HG03469 (cell line): ENCODE results near the gene KCNRG.
"Not testable (repeated sequence)": the region's sequence is repeated elsewhere in the genome, so short reads cannot be mapped to it uniquely, and the experiment has no call there.

Experiments used
- ATAC-seq: cut with Tn5 transposase; IDR thresholded peaks from one replicate; pipeline ENCODE4 v1.9.1; 2021; ENCODE audit warnings: mild to moderate bottlenecking, moderate library complexity, moderate number of reproducible peaks; ENCODE audit not compliant: unreplicated experiment

Gene KCNRG

GRCh38 chr13:50006426-50007135 is 8.7 kb upstream of the KCNRG start:
- ATAC-seq: no peak

- no peak for ATAC-seq
Observed at GRCh38 chr13:50011461-50011860, 3.8 kb upstream of the KCNRG start.

DNA sequence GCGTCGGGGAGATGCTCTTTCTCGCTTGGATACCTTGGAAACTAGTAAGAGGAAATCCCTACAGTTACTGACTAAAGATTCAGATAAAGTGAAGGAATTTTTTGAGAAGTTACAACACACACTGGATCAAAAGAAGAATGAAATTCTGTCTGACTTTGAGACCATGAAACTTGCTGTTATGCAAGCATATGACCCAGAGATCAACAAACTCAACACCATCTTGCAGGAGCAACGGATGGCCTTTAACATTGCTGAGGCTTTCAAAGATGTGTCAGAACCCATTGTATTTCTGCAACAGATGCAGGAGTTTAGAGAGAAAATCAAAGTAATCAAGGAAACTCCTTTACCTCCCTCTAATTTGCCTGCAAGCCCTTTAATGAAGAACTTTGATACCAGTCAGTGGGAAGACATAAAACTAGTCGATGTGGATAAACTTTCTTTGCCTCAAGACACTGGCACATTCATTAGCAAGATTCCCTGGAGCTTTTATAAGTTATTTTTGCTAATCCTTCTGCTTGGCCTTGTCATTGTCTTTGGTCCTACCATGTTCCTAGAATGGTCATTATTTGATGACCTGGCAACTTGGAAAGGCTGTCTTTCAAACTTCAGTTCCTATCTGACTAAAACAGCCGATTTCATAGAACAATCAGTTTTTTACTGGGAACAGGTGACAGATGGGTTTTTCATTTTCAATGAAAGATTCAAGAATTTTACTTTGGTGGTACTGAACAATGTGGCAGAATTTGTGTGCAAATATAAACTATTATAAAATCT is 2.7 kb upstream of the KCNRG start:
- no peak for ATAC-seq

- ATAC-seq: no peak
Observed at GRCh38 chr13:50014386-50014785, 858 bp upstream of the KCNRG start.

- no peak for ATAC-seq
Observed at GRCh38 chr13:50015750-50016149, 506 bp downstream of the KCNRG start.

GRCh38 chr13:50016444-50016843 is 1.2 kb downstream of the KCNRG start:
- ATAC-seq: no peak

GRCh38 chr13:50017819-50018218 is 2.6 kb downstream of the KCNRG start:
- no peak for ATAC-seq

DNA sequence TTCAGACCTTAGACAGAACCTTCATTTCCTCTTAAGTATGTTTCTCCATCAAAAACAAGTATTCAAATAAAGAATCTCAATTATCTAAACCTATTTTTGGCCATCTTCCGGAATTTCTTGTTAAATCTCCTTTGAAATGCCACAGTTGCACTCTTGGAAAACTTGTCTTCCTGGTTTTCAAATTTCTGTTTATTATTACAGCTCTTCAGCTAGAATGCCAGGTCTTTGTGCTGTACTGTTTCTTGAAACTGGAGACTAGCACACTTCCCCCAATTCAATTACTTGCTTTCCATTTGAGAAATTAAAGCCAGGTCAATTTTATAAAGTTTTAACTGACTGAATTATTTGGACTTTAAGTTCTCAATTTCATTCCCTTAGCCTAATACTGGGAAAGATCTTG is 10.2 kb downstream of the KCNRG start:
- ATAC-seq: no peak

DNA sequence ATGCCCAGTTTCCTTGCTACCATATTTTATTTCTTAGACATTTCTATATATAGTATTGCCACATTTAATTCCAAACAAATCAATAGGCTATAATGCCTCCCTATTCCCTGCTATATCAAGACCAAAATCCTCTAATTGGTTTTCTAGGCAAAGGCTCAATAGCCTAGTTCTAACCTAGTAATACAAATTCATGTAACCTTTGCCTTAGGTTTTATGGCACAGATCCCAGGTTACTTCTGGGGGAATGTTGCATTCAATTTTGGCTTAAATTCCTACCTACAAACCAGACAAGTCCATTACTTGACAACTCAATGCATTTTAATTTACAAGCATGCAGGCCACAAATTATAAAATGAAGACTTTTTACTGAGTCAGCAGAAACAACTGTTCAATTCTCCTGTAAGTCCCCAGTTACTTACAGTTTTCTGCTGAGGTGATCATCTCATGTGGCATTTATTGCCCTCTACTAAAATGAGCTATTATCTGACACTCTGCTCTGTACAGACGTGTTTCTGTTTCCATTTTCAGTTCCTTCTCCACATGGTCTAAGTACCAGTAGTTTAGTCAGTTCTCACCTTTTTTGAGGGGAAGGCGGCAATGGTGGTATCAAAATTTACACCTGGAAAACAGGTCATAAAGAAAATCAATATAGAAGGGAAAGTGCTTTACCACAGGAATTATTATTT is 11.7 kb downstream of the KCNRG start:
- ATAC-seq: peak; percentile 98

GRCh38 chr13:50030315-50030714 is 15.1 kb downstream of the KCNRG start:
- ATAC-seq: no peak

DNA sequence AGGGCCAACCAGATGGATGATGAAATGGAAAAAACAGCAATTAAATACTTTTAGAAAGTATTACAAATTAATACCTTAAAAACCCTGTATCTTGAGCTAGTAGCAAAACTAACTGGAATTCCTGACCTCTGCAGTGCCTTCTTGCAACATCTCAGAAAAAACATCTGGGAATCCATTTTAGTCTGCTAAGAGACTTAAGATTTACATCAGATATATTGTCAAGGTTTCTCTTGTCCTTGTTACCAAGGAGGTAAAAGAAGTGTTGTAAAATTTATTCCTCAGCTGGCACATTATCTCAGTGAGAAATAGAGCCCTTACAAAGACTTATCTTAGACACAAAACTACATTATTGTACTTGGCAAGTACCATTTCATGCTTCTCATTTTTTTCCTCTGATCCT is 18.5 kb downstream of the KCNRG start:
- no peak for ATAC-seq

DNA sequence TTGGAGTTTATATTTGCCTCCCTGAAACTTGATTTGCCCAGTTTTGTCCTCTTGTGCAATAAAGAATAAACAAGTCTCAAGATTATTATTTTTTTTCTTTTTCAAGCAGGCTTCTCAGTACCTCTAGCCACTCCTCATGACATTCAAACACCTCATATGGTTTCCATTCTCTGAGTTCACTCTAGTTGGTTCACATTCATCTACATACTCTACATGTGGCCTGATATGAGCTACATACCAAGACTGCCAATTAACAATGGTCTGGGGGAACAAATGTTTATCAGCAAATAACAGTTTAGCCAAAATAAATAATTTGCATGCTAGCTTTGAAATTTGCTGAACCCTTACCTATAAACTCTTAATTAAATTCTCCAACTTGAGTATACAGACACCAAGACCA is 22.5 kb downstream of the KCNRG start:
- no peak for ATAC-seq

GRCh38 chr13:50038266-50038665 is 23.0 kb downstream of the KCNRG start:
- ATAC-seq: no peak

DNA sequence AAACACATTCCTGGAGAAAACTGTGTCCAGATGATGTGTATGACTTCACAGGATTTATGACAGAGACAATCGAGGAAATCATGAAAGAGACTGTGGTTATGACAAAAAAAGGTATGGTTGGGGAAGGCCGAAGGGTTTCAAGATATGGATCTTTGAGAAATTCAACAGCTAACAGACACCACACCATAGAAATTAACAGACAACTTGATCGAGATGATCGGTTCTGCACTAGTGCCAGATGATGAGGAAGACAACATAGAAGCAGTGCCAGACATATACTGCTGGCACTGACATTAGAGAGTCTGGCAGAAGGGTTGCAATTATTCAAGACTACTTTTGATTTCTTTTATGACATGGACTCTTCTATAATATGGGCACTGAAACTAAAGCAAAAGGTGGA is 37.2 kb downstream of the KCNRG start:
- no peak for ATAC-seq

DNA sequence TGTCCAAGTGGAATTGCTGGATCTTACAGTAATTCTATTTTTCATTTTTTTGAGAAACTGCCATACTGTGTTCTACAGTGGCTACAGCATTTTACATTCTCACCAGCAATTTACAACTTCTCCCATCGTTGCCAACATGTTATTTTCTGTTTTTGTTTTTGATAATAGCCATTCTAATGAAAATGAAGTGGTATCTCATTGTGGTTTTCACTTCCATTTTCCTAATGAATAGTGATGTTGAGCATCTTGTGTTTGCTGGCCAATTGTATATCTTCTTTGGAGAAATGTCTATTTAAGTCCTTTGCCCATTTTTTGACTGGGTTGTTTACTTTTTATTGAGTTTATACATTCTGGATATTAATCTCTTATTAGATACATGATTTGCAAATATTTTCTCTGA is 38.6 kb downstream of the KCNRG start:
- no peak for ATAC-seq

DNA sequence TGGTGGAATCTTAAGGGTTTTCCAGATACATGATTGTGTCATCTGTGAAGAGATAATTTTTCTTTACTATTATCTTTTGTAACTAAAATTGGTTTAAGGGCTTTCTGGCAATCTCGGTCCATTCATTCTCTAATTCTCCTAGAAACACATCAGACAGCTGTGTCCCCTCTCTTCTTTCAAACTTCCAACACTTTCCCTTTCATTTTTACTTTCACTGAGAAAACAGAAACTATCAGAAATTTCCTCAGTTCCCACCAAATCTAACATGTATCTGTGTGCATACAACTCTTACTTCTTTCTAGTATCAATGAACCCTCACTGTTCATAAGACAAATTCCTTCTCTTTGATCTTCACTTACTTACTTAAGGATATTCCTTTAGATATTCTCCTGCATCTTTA is 40.2 kb downstream of the KCNRG start:
- no peak for ATAC-seq

- no peak for ATAC-seq
Observed at GRCh38 chr13:50060718-50061117, 45.5 kb downstream of the KCNRG start.

DNA sequence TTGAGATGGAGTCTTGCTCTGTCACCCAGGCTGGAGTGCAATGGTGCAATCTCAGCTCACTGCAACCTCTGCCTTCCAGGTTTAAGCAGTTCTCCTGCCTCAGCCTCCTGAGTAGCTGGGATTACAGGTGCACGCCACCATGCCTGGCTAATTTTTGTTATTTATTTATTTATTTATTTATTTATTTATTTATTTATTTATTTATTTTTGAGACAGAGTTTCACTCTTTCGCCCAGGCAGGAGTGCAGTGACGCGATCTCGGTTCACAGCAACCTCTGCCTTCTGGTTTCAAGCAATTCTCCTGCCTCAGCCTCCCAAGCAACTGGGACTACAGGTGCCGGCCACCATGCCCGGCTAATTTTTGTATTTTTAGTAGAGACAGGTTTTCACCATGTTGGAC is 47.1 kb downstream of the KCNRG start:
- ATAC-seq: not testable (repeated sequence)

DNA sequence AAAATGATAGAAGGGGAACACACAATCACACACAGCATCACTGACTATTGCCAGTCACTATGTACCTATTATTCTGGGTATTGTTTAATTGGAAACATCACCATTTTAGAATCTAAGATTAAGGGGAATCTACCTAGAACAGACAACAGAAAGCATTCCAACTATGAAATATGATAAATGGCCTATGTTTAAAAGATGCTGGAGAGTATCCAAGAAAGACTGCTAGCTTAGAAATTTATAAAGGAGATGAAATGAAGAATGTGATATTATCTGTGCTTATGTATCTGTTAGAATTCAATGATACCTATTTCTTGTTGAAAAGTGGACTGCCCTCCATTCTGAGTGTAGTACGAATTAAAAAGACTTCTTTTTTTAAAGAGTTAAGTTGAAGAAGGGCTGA is 50.5 kb downstream of the KCNRG start:
- ATAC-seq: no peak

DNA sequence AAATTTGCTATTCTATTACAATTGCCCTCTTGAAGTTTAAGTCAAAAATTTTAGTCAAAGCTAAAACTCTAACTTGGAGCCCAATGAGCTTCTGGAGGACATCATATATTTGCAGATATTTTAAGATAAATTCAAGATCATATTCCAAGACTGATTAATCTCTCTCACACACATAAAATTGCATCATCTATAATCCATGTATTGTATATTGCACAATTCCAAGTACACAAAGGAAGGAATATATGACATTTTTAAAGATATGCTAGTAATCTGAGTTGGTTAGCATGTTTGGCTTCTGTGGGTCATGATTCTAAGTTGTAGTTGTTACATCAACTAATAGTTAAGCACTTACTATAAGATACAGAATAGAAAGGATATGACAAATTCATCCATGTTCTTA is 53.3 kb downstream of the KCNRG start:
- no peak for ATAC-seq

DNA sequence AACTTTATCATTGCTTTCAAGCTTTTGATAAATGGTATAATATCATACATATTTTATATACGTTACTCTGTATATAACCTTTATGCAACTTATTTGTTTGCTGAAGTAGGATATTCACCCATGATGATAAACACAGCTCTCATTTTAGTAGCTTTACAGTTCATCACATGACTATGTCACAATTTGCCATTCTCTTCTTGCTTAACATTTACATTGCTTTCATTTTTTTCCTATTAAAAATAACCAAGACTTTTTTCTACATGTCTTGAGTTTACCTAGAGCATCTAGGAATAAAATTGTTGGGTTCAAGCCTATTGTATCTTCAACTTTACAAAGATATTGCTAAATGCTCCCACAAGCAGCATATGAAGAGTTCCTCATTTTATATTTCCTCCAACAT is 54.0 kb downstream of the KCNRG start:
- ATAC-seq: no peak

DNA sequence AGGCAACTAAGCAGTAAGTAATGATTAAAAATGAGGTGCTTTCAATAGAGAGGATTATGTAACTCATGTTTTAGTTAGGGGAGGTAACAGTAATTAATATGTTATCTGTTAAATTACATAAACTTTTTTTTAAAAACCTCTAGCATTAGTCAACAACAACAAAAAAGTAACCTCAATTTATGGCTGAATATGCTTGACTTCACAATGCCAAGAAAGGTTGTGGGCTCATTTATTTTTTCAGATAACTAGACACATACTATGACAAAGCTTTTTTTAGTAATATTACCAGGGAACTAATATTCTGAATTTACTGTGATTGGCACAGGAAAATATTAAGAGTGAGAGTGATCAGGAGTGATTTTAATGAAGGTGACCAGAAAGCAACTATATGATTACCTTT is 54.9 kb downstream of the KCNRG start:
- ATAC-seq: no peak
